Tibial nerve (tissue), 3 donors: ENCODE measurements around the gene TLE3.

Source experiments
- POLR2A ChIP-seq, 2 donors: fragments of 450-650 bp; IDR thresholded peaks; one replicate each; pipeline ENCODE4 v1.6.1; 2017; ENCODE audit warnings: antibody characterized with exemption in 2 of 2, mild to moderate bottlenecking in 2 of 2, moderate library complexity in 2 of 2
- TF ChIP-seq, protein P1 (sequence below), 5 experiments: fragments of 200-600 bp in 3 of 5; fragments of 450-650 bp in 2 of 5; sonication (generic) in 3 of 5; IDR thresholded peaks; one replicate each; pipeline ENCODE4 v1.5.1; 2016 to 2019; ENCODE audit warnings: antibody characterized with exemption in 5 of 5, mild to moderate bottlenecking in 3 of 5, moderate library complexity in 2 of 5

DNA sequence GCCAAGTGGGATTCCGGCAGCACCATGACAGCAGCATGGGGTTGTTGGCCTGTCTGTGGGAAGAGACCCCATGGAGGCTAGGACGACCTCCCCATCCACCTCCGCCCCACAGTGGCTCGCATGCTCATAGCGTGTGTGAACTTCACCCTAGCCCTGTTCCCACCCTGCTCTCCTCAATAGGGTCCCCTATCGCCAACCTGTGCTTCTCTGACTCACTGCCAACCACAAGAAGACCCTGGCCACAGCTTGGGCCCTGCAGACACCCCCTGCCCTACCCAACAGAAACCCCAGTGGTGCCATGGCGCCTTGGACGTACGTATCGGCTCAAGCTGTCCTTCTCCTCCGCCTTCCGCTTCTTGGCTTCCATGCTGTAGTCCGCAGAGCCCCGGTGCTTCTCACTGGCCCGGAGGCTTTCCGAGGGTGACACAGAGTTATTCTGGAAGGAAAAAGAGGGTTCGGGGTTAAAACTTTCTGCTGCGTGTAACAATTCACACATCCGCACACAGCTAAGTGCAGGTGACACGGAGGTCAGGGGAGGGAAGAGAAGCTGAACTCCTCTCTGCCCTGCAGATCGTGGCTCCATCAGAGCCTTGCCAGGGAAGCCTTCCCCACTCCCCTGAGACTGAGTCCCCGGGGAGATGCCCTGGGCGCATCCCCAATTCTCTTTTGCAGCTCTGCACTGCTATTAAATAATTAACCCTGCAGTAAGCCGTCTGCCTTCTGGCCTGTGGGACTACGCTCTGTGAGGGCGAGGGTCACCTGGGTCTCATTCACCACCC, 37.3 kb downstream of the TLE3 start:
- TF ChIP-seq, protein P1, sequence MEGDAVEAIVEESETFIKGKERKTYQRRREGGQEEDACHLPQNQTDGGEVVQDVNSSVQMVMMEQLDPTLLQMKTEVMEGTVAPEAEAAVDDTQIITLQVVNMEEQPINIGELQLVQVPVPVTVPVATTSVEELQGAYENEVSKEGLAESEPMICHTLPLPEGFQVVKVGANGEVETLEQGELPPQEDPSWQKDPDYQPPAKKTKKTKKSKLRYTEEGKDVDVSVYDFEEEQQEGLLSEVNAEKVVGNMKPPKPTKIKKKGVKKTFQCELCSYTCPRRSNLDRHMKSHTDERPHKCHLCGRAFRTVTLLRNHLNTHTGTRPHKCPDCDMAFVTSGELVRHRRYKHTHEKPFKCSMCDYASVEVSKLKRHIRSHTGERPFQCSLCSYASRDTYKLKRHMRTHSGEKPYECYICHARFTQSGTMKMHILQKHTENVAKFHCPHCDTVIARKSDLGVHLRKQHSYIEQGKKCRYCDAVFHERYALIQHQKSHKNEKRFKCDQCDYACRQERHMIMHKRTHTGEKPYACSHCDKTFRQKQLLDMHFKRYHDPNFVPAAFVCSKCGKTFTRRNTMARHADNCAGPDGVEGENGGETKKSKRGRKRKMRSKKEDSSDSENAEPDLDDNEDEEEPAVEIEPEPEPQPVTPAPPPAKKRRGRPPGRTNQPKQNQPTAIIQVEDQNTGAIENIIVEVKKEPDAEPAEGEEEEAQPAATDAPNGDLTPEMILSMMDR (IDR thresholded peaks at IDR 0.05) = no peak
- TF ChIP-seq POLR2A (IDR thresholded peaks at IDR 0.05) = no peak
